Measurements from ENCODE around the gene FLVCR1.
"Not testable (repeated sequence)": the region's sequence is repeated elsewhere in the genome, so short reads cannot be mapped to it uniquely, and the experiment has no call there.

FLVCR1 gene
- total RNA-seq = 9.6 to 32.3 (median 21.3) reads per million in 18 experiments

DNA sequence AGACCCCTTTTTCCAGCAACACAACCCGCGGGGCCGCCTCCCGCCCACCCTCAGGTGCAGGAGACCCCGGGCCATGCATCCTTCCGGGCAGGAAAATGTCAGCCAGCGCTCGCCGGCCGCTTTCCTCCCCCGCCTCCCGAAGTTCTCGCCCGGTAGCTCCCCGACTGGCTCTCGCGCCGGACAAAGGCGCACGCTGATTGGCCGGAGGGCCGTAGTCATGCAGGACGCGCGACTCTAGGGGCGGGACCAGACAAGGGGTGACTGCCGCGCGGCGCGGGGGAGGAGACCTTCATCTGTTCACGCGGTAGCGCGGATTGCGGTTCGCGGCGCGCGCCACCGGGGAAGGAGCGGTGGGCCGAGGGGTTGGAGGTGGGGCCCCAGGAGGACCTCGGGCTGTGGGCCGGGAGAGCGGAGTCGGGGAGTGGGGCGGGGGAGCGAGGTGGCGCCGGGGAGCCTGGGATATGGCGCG is at the start of gene FLVCR1:
TSS of gene FLVCR1 (plus strand) at position 284 of the 469 bp plus-strand sequence. CDS start at position 462, 178 bp downstream.
- peak; percentile 96 to 97 for DNase-seq

- peak; percentile 11 to 36 for DNase-seq
Observed at GRCh38 chr1:212814537-212815334, 43.3 kb upstream of the FLVCR1 start.

DNA sequence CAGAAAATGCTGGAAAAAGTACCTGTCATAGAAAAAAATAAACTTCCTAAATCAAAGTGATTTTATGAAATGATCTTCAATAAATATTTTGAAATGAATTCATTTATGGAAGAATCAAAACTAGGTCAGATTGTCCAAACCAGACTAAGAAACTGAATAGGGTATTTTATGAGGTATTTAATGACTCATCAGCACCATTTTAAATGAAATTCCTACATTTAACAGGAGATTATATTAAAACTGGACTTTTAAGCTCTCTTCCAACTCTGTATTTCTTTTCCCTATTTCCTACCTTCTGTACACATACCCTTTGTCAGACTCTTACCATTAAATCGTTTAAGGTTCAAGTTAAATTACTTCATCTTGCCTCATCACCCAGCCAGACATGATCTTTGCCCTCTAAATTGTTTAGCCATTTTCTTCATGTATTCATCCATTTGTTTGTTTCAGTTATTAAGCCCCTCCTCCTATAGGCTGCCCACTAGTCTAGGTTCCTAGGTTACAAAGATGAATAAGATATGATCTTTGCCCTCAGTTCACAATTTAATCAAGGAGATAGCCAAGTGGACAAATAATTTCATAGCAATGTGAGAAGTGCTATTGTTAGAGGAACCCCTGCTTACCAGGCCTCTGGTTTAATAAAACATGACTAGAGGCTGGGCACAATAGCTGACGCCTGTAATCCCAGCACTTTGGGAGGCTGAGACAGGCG is 41.4 kb upstream of the FLVCR1 start:
- no peak for DNase-seq

GRCh38 chr1:212819726-212820125 is 38.3 kb upstream of the FLVCR1 start:
- DNase-seq = peak; percentile 55 to 59

DNA sequence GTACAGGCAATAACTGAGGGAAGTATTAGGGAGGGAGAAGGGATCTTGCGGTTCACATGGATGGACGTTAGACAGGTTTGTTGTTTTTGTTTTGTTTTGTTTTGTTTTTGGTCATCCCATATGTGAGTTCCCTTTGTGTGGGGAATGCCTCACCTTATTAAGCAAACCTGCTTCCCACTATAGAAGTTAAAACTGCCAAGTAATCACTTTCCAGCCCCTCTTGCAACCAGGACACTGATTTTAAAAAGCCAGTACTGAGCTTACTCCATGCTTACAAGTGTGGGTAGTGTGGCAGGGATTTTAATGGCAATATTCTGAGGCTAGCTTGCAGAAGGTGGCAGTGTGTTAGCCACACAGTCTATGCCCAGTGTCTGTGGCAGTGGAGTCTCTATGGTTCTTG is 37.1 kb upstream of the FLVCR1 start:
- DNase-seq = no peak

- no peak for DNase-seq
Observed at GRCh38 chr1:212822956-212823355, 35.1 kb upstream of the FLVCR1 start.

GRCh38 chr1:212824201-212824600 is 33.9 kb upstream of the FLVCR1 start:
- DNase-seq = no peak

DNA sequence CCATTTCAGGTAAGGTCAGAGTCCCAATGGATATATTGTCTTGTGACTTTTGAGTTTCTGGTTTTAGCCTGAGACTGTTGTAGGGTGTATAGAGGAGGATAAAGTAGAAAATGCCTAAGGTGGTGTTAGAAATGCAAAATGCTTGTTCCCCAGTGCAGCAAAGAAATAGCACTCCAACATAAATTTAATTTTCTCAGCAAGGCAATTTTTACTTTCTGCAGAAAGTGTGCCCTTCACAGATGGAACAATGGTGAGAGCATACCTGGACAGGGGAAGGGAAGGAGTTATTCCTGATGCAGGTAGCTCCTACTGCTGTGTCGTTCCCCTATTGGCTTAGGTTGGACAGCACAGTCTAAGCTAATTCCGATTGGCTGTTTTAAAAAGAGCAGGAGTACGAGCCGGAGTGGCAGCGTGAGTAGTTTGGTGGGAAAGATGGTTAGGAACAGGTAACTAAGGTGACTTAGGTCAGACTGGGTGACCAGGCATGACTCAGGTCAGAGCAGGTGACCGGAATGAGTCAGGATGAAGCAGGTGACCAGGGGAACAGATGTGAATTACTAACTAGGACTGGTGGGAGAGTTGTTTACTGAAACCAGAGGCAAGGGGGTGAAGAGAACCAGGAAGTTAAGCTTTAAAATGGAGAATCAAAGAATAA is 32.1 kb upstream of the FLVCR1 start:
- no peak for DNase-seq

DNA sequence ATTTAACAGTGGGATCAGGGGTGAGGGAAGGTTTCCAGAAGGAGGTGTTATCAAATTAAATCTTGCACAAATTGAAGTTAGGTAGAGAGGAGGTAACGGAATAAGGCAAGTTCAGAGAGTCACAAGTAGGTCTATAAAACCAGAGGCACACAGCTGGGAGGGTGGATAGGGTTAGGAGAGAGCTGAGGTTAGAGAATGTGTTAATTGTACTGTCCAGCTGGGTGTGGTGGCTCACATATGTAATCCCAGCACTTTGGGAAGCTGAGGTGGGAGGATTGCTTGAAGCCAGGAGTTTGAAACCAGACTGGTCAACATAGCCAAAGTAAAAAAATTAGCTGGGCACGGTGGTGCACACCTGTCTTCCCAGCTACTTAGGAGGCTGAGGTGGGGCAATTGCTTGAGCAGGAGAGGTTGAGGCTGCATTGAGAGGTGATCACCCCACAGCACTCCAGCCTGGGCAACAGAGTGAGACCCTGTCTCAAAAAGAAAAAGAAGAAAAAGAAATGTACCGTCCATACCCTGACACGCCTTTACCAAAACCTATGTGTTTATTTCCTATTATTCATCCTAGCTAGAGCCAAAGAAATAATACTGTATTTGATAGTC is 30.8 kb upstream of the FLVCR1 start:
- no peak for DNase-seq

DNA sequence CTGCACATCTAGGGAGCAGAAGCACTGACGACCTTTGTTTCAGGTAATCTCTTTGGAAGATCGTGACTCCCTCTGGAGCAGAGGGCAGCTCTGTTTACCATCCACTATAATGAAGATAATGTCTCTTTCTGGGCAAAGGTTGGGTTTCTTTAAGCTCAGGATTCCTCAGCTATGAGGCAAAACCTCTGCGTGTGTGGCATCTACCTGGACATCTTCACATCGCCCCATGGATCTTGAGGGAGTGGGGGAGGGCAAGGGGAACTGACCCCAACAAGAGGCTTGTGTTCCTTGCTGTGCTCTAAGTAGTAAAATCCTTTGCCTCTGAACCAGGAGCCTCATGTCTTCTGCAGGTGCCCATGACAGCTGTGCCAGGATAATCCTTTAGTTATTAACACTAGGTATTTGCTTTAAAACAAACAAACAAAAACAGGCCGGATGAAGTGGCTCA is 30.2 kb upstream of the FLVCR1 start:
- no peak for DNase-seq

GRCh38 chr1:212828395-212828794 is 29.7 kb upstream of the FLVCR1 start:
- no peak for DNase-seq

DNA sequence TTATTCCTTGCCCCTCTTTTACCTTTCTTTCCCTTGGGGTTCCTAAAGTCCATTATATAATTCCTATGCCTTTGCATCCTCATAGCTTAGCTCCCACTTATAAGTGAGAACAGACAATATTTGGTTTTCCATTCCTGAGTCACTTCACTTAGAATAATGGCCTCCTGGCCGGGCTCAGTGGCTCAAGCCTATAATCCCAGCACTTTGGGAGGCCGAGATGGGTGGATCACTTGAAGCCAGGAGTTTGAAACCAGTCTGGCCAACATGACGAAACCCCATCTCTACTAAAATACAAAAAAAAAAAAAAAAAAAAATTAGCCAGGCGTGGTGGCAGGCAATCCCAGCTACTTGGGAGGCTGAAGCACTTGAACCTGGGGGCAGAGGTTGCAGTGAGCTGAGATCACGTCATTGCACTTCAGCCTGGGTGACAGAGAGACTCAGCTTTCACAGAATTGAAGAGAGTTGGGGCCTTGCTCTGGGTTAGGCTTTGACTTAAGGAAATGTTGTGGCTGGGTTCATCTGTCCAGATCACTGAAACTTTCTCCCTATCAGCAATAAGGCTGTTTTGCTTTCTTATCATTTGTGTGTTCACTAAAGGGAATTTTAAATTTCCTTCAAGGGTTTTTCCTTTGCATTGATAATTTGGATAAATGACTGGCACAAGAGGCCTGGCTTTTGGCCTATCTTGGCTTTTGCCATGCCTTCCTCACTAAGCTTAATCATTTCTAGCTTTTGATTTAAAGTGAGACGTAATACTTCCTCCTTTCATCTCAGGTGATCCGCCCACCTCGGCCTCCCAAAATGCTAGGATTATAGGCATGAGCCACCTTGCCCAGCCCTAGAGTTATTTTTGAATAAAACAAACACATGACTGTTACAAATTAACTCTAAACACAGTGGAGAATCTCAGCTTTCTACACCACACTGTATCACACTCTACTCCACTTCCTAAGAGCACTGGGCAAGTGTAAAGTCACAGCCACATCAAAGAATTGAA is 24.6 kb upstream of the FLVCR1 start:
- DNase-seq = not testable (repeated sequence)

DNA sequence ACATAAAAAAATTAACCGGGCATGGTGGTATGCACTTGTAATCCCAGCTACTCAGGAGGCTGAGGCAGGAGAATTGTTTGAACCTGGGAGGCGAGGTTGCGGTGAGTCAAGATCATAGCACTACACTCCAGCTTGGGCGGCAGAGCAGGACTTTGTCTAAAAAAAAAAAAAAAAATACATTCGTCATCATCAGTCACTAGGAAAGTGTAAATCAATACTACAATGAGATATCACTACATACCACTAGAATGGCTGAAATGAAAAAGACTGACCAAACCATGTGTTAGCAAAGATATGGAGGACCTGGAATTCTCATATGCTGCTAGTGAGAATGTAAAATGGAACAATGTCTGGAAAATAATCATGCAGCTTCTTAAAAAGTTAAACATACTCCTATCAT is 19.9 kb upstream of the FLVCR1 start:
- DNase-seq = no peak

GRCh38 chr1:212844521-212844920 is 13.6 kb upstream of the FLVCR1 start:
- not testable (repeated sequence) for DNase-seq

DNA sequence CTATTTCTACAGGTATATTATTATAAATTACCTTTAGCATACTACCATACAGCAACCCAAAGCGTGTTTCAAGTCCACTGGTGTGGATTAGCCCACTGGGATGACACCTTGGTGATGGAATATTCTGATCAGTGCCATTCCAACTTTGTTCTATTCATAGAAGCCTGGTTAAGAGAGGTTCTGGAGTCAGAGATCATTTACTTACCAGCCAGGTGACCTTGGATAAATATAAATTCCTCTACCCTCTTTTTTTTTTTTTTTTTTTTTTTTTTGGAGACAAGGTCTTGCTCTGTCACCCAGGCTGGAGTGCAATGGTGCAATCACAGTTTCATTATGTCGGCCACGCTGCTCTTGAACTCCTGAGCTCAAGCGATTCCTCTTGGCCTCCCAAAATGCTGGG is 10.5 kb upstream of the FLVCR1 start, which contains the start of gene SPATA45:
TSS of gene SPATA45 (minus strand) at position 101 of the 400 bp plus-strand sequence. CDS start 11,500 bp downstream, outside the sequence.
- DNase-seq = no peak

DNA sequence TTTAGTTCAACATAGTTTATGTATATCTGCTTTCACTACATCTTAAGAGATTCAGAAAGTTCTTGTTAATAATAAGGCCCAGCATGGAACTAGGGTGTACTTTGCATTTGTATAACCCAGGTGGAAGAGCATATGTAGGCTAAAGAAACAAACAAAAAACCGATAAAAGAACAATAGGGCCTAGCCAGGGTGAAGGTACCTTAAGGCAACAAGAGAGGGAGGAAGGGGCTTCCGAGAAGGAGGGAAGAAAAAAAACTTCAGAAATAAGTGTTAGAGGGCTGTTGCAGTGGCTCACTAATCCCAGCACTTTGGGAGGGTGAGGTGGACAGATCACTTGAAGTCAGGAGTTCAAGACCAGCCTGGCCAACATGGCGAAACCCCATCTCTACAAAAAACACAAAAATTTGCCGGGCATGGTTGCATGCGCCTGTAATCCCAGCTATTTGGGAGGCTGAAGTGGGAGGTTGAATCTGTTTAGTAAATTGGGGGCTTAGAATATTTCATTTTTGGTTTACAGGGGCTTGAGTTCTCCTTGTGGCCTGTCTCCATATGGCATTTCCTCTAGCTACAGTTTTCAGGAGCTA is 5.9 kb upstream of the FLVCR1 start:
- no peak for DNase-seq

- DNase-seq = no peak
Observed at GRCh38 chr1:212853658-212854057, 4.4 kb upstream of the FLVCR1 start.

DNA sequence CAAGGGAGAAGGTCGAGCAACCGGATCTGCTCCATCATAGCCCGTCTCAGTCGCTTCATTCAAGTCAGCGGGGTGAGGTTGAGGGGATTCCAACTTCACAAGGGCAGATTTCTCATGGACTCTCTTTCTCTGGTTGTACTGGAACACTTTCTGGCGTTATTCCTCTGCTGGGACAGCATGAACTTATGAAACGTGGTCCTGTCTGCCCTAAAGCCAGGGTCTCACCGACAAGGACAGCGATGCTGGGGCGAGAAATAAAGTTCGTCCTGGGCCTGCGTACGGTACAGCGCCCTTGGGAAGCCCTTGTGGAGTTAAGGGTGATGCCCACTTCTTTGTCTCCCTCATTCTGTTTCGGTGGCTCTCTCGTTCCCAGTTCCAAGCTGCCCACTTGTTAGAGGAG is 1.3 kb upstream of the FLVCR1 start:
- DNase-seq = no peak

GRCh38 chr1:212858461-212859265 is 588 bp downstream of the FLVCR1 start:
- DNase-seq = peak; percentile 8 to 14
